Pancreas (tissue), 10 donors: ENCODE results near the gene GSTO1. TPM values are rescaled to one million over a fixed set of nuclear protein-coding genes. Genes with fewer than 3 reads are reported as not detected.
A peak's percentile ranks its signal among the peaks of the same experiment; 100 is the strongest.

Experiments used
- ATAC-seq, 4 donors: fragments of 200-7000 bp; cut with Tn5 transposase; one replicate each; pipeline versions ENCODE4 v1.8.0 to v1.9.1; 2020; ENCODE audit warnings: mild to moderate bottlenecking in 4 of 4, moderate library complexity in 4 of 4
- DNase-seq, 6 donors: peaks; one replicate each; pipeline ENCODE4 v3.0.0-alpha.2; 2020
- FAIRE-seq: peaks from 2 replicates; lab custom pipeline; 2012; peaks lifted over from hg19 to GRCh38; lab: Jason Lieb, UNC
- H3K27ac ChIP-seq, 4 donors: fragments of 200-600 bp; sonication (generic); 1 replicate in 3 of 4; 2 replicates in 1 of 4; pipeline versions ENCODE4 v1.5.0 to v1.8.0; 2020
- H3K27me3 ChIP-seq, 4 donors: fragments of 200-600 bp; one replicate each; pipeline ENCODE4 v1.8.0; 2021
- H3K36me3 ChIP-seq, 3 donors: fragments of 200-600 bp; sonication (generic) in 1 of 3; one replicate each; pipeline versions ENCODE4 v1.5.0 to v1.8.0; 2020 to 2021
- H3K4me1 ChIP-seq, 3 donors: fragments of 200-600 bp; one replicate each; pipeline ENCODE4 v1.8.0; 2021
- H3K4me3 ChIP-seq, 4 donors: fragments of 200-600 bp; sonication (generic) in 2 of 4; one replicate each; pipeline versions ENCODE4 v1.5.0 to v1.8.0; 2020 to 2021
- H3K9me3 ChIP-seq, 4 donors: fragments of 200-600 bp; one replicate each; pipeline ENCODE4 v1.8.0; 2021
- WGBS, 2 donors: extraction: QIAGEN DNeasy Blood & Tissue Kit; methylation state at CpG; one replicate each; pipeline ENCODE4 v1.1.7; 2013; 5-methylcytosine and 5-hydroxymethylcytosine counted together
- intact Hi-C, 3 donors: fragments of 100-400 bp; cut with DNase I; formaldehyde crosslinking; loops; one replicate each; pipeline versions ENCODE4 v1.11.1 to v1.14.2; 2022
- polyA plus RNA-seq, 2 donors: library from polyadenylated mRNA; stranded (reverse); fragments of 200-250 nt; gene quantifications; one replicate each; pipeline ENCODE4 v1.2.3, GENCODE V29; 2013
- total RNA-seq, 6 donors: library from RNA; stranded (reverse); fragmentation: NEBNext Ultra II Directional in 4 of 6; extraction: Animal tissue kit (Norgen Biotek cat#: 25700) in 4 of 6; gene quantifications; one replicate each; pipeline versions ENCODE4 v1.2.1 to v1.2.4, GENCODE V29; 2021 to 2023
- TF ChIP-seq, protein P1 (sequence below), 4 donors: fragments of 200-600 bp; sonication (generic) in 3 of 4; IDR thresholded peaks; one replicate each; pipeline versions ENCODE4 v1.5.0 to v1.8.0; 2021; ENCODE audit warnings: antibody characterized with exemption in 4 of 4
- donor health status: healthy with polysubstance abuse.
- donor health status: DM: no; HTN: no; CAD: no; lungs with moderate emphysema.
- donor health status: DM: no; HTN: no; CAD: no.
- donor health status: control.
- donor health status: control.
- donor health status: Bipolar disorder and iron deficiency.
- donor health status: DM: yes; HTN: yes; CAD: no.
- donor health status: DM: no; HTN: no; CAD: no.
- donor health status: DM: no; HTN: no; CAD: no.
- donor health status: DM: yes; HTN: yes; CAD: no.

Gene GSTO1
- total and polyA plus RNA-seq, 8 donors: 22.7 to 76.0 (median 42.1) TPM

DNA sequence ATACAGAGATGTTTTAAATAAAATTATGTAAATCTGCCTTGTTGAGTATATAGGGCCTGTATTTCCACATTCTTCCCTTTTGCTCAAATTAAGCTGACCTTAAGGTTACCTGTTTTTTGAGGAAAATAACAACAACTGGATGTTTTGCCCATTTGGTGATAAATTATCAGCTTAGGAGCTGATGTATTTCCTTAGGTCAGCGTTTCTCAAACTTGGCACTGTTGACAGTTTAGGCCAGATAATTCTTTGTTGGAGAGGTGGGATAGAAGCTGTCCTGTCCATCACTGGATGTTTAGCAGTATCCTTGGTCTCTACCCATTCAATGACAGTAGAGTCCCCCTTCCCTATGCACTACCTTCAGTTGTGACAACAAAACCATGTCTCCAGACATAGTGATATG lies 21.5 kb downstream of the GSTO1 start:
- Histone ChIP-seq H3K27me3 (no peaks in the 10 kb centered on the region), H3K4me1 (peaks cover 5 to 9% (median 9%) of the 10 kb centered on the region in 3 donors), H3K27ac (no peak overlapping the region), H3K4me3 (peak overlapping the region in 3 of 4 donors; percentile 48 to 60 (median 60)), H3K9me3 (no peaks in the 10 kb centered on the region), H3K36me3 (no peaks in the 10 kb centered on the region)
- 29 to 43% methylated on average over 1 of the region's 1 CpG for WGBS, 2 donors
- DNase-seq: no peak
- intact Hi-C loops: no loop called here
- TF ChIP-seq, protein P1, sequence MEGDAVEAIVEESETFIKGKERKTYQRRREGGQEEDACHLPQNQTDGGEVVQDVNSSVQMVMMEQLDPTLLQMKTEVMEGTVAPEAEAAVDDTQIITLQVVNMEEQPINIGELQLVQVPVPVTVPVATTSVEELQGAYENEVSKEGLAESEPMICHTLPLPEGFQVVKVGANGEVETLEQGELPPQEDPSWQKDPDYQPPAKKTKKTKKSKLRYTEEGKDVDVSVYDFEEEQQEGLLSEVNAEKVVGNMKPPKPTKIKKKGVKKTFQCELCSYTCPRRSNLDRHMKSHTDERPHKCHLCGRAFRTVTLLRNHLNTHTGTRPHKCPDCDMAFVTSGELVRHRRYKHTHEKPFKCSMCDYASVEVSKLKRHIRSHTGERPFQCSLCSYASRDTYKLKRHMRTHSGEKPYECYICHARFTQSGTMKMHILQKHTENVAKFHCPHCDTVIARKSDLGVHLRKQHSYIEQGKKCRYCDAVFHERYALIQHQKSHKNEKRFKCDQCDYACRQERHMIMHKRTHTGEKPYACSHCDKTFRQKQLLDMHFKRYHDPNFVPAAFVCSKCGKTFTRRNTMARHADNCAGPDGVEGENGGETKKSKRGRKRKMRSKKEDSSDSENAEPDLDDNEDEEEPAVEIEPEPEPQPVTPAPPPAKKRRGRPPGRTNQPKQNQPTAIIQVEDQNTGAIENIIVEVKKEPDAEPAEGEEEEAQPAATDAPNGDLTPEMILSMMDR (IDR thresholded peaks at IDR 0.05): no peak
- no peak for ATAC-seq
- FAIRE-seq: no peak

DNA sequence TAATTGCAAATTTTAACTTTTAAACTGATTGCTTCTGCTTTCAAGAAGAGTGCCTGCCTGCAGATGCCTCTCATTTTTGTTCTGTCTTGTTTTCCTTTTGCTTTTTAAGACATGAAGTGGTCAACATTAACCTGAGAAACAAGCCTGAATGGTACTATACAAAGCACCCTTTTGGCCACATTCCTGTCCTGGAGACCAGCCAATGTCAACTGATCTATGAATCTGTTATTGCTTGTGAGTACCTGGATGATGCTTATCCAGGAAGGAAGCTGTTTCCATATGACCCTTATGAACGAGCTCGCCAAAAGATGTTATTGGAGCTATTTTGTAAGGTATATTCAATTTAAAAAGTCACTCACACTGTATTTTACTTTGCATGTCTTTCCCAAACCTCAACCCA lies 23.1 kb downstream of the GSTO1 start:
- FAIRE-seq (no peak), ATAC-seq (no peak)

DNA sequence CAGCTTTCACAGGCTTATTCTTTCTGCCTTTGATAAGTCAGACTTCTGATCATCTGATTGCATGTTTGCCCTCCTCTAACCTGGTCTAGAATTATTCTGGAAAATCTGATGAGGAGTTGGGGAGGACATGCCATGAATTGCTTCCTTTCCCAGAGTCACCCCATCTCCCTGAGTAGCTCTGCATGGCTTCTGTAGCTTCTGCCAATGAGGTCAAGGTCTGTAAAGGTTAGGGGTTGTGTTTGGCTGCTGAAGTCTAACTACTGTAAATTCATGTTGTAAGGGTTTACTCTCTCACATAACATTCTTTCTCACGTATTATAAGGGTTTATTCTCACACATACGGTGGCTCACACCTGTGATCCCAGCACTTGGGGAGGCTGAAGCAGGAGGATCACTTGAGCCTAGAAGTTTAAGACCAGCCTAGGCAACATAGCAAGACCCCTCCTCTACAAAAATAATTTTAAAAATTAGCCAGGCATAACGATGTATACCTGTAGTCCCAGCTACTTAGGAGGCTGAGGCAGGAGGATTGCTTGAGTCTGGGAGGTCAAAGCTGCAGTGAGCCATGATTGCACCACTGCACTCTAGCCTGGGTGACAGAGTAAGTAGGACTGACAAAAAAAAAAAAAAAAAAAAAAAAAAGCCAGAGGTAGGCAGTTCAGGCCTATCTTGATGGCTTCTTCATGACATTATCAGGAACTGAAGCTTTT lies 25.0 kb downstream of the GSTO1 start:
- Histone ChIP-seq H3K9me3 (no peaks in the 10 kb centered on the region), H3K4me1 (peaks cover 5 to 9% (median 5%) of the 10 kb centered on the region in 3 donors), H3K27ac (no peak overlapping the region), H3K36me3 (no peaks in the 10 kb centered on the region), H3K27me3 (no peaks in the 10 kb centered on the region), H3K4me3 (no peak overlapping the region)
- intact Hi-C loops: loop anchor here in 1 of 3 donors (5.0 kb wide), 1 partner anchor 68 kb away; no protein-coding TSS in a partner anchor
- no peak for ATAC-seq
- 95 to 96% methylated on average over 3 of the region's 3 CpGs for WGBS, 2 donors
- no peak for DNase-seq
- TF ChIP-seq, protein P1 (IDR thresholded peaks at IDR 0.05): no peak
- no peak for FAIRE-seq

More for the DNA sequence above, 23.1 kb downstream of the GSTO1 start:
- Histone ChIP-seq H3K27me3 (no peaks in the 10 kb centered on the region), H3K36me3 (no peaks in the 10 kb centered on the region), H3K9me3 (no peaks in the 10 kb centered on the region), H3K4me3 (no peak overlapping the region), H3K27ac (no peak overlapping the region), H3K4me1 (peaks cover 5 to 9% (median 9%) of the 10 kb centered on the region in 3 donors)
- DNase-seq: peak in 3 of 6 donors; percentile 36 to 59 (median 55)
- WGBS, 2 donors: 43 to 49% methylated on average over 2 of the region's 2 CpGs
- intact Hi-C loops: no loop called here
- TF ChIP-seq, protein P1 (IDR thresholded peaks at IDR 0.05): no peak

DNA sequence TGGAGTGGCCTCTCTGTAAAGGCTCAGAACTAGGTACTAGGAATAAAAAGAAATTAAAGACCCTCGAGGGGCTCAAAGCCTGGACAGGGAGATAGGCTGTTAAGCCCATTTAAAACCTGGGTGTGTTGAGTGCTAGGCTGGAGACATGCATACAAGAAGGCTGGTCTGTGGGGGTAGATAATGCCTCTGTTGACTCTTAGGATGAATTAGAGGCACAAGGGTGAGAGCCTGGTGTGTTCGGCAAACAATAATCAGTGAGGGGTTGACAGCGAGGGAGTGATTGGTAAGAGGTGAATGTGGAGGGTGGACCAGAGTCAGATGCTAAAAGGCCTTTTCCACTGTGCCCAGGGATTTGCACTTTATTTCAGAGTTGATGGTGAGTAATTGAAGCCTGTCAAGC lies 27.0 kb downstream of the GSTO1 start:
- Histone ChIP-seq H3K36me3 (no peaks in the 10 kb centered on the region), H3K27me3 (no peaks in the 10 kb centered on the region), H3K9me3 (no peaks in the 10 kb centered on the region), H3K4me3 (no peak overlapping the region), H3K27ac (no peak overlapping the region), H3K4me1 (no peaks in the 10 kb centered on the region)
- ATAC-seq: no peak
- no peak for FAIRE-seq
- TF ChIP-seq, protein P1 (IDR thresholded peaks at IDR 0.05): no peak
- intact Hi-C loops: loop anchor here in 1 of 3 donors (5.0 kb wide), 1 partner anchor 66 kb away; no protein-coding TSS in a partner anchor
- WGBS, 2 donors: 79 to 81% methylated on average over 3 of the region's 3 CpGs
- DNase-seq: no peak

DNA sequence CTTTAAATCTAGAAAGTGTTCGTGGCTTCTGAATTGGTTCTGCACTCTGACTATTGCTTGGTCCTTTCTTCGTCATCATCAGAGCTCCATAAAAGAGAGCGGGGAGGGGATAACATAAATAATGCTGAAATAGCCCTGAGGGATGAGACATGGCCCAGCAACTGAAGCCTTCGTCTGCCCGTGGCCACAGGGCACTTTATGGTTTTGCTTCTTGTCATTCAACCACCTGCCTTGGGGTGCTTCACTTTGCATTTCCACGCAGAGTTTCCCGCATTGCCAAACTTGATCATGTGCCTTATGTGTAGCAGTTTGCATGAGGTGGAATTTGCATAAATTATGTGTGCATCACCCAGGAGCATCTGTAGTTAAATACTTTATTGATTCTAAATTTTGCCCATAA lies 30.2 kb downstream of the GSTO1 start:
- no peaks in the 10 kb centered on the region for H3K27me3 ChIP-seq
- no peaks in the 10 kb centered on the region for H3K9me3 ChIP-seq
- H3K36me3 ChIP-seq: no peaks in the 10 kb centered on the region
- intact Hi-C loops: loop anchor here in 1 of 3 donors (5.0 kb wide), 1 partner anchor 62 kb away; no protein-coding TSS in a partner anchor
- FAIRE-seq: no peak
- H3K4me3 ChIP-seq: no peak overlapping the region
- H3K27ac ChIP-seq: no peak overlapping the region
- no peaks in the 10 kb centered on the region for H3K4me1 ChIP-seq
- TF ChIP-seq, protein P1 (IDR thresholded peaks at IDR 0.05): no peak
- 90 to 91% methylated on average over 7 of the region's 7 CpGs for whole genome bisulfite sequencing, 2 donors
- no peak for DNase-seq
- no peak for ATAC-seq
